ENCODE data around the gene CAPN15.

DNA sequence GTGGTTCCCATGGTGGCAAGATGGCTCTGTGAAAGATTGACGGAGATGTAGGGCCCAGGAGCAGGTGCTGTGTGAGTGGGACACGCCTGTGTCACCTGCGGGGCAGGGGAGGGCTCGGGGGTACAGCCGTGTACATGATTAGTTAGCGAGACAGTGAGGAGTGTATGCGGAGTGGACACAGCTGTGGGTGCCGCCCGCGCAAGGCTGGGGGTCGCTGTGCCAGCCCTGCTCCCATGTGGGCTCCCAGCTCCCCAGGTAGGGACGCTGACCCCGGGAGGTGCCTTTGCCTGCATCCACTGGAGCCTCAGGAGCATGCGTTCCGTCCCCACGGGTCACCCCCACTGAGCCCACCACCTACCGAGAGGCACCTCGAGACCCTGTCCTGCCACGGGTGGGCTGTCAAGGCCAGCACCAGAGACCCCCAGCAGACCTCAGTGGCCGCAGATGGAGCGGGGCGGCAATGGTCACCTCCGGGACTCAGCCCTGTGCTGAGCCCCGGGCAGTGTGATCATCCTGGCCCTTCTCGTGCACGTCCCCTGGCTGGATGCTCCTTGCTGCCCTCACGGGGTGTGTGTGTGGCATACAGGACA lies 7.4 kb downstream of the CAPN15 start:
- TF ChIP-seq POLR2AphosphoS5 (IDR thresholded peaks at IDR 0.05) (no peak), POLR2A (IDR thresholded peaks at IDR 0.05) (no peak), EP300 (IDR thresholded peaks at IDR 0.05) (no peak)
- TF ChIP-seq, protein P1, sequence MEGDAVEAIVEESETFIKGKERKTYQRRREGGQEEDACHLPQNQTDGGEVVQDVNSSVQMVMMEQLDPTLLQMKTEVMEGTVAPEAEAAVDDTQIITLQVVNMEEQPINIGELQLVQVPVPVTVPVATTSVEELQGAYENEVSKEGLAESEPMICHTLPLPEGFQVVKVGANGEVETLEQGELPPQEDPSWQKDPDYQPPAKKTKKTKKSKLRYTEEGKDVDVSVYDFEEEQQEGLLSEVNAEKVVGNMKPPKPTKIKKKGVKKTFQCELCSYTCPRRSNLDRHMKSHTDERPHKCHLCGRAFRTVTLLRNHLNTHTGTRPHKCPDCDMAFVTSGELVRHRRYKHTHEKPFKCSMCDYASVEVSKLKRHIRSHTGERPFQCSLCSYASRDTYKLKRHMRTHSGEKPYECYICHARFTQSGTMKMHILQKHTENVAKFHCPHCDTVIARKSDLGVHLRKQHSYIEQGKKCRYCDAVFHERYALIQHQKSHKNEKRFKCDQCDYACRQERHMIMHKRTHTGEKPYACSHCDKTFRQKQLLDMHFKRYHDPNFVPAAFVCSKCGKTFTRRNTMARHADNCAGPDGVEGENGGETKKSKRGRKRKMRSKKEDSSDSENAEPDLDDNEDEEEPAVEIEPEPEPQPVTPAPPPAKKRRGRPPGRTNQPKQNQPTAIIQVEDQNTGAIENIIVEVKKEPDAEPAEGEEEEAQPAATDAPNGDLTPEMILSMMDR (IDR thresholded peaks at IDR 0.05), result no peak
